ENCODE measurements around the gene MMP24OS. TPM values are rescaled to one million over a fixed set of nuclear protein-coding genes. Genes with fewer than 3 reads are reported as not detected.

MMP24OS gene
- total RNA-seq, 1 experiment from 2014 or later: 10.4 TPM

DNA sequence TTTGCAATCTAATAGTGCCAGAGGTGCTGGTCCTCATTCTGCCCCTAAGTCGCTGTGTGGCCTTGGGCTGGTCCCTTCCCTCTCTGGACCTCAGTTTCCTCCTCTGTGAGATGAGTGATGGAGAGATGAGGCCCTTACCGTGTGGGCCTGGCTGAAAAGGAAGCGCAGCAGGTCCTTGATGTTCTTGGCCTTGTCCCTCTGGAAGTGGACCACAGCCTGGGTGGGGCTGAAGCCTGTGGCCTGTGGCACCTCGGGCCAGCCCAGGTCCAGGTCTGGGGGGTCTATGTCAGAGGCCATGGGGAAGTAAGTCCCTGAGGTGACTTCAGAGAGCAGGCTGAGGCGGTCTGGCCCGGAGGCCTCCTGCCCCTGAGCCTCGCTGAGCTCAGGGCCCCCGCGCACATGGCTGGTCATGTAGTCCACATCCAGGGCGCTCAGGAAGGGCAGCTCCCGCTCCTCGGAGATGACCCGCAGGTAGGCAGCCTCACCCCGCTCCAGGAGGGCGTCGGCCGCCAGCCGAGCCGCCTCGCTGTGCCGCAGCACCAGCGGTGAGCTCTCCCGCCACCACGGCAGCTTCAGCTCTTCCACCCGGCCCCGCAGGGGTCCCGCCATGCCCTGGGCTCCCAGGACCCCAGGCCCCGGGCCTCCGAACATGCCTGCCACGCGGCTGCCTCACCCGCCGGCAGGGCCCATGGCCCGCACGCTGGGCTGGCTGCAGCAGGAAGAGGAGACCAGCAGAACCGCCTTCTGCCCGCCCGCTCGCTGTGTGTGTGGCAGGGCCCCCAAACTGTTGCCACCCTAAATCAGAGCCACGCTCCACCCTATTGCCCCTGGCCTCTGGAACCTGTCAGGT, 14.0 kb upstream of the MMP24OS start, which contains the start of gene FAM83C:
TSS of gene FAM83C (minus strand) at position 772 of the 850 bp plus-strand sequence. CDS start at position 651, 121 bp downstream.
- DNase-seq (ENCODE audit: low spot score): no peak

DNA sequence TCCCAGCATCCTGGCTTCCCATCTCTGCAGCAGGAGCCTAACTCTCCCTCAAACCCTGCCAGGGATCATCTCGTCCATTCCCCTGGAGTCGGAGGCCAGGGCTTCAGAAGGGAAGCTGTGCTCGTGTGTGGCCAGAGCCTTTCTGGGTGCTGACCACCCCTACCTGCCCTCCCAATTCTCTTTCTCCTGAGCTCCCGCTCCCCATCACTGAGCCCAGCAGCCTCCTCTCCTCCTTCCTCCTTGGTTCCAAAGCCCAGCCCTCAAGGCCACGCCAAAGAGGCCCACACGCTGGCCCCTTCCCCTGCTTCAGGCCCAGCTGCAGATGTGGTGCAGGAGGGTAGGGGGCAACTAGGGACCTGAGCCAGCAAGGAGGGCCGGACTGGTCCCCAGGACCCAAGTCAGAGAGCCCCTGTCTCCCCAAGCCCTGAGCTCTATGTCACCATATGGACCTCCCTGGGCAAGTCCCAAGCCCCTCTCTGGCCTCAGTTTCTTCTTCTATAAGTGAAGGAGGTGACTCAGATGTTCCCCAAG, 13.0 kb upstream of the MMP24OS start:
- no peak for DNase-seq (ENCODE audit: low spot score)

DNA sequence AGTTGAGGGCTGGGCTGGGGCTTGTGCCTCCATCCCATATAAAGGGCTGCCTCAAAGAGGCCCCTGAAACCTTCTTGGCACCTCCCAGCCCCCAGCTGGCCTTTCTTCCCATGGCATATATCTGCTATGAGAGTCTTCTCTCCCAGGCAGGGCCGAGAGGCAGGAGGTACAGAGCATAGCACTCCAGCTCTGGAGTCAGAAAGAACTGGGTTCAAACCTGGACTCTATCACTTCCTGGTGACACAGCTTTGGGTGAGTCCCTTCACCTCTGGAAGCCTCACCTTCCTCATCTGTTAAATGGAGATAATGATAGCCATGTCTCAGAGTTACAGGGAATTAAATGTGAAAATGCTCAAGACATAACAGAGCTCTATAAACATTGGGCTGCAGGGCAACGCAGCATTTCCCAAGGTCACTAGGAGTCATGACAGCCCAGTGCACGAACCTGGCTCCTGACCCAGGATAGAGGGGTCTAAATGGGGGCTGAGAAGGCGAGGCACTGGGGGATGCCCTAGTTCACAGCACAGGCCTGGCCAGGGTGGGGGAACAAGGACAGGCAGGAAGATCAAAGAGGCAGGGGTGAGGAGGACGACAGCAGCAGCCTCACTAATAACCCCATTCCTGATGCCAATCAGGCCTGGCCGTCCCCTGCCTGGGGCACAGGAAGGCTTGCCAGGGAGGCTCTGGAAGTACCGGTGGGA, 12.4 kb upstream of the MMP24OS start:
- DNase-seq (ENCODE audit: low spot score): no peak

DNA sequence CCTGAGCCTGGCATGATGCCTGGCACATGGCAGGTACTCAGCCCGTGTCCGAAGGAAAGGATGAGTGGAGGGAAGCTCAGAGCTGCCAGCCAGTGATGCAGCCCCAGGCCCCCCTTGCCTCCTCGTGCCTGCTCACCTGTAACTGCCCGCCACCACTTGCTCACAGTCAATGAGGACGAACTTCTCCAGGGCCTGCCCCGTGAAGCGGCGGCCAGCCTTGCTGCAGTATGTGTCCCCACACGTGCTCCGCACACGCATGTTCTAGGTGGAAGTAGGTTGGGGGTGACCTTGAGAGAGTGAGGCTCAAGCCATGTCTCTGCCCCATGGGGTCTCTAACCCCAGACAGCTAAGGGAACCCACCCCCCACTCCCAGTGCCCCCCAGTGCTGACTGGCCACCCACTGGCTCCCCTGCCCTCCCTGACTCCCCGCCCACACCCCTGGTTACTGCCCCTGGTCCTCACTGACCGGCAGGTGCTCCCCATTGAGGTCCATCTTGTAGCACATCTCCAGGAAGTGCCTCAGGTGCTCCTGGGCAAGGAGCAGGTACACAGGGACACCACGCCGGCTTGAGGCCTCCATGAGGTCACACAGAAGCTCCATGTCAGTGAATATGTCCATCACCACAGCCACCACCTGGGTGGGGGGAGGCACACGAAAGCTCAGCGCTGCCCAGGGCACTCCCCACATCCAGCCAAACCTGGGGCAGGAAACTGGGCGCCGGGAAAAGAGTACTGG, 10.6 kb upstream of the MMP24OS start:
- no peak for DNase-seq (ENCODE audit: low spot score)

DNA sequence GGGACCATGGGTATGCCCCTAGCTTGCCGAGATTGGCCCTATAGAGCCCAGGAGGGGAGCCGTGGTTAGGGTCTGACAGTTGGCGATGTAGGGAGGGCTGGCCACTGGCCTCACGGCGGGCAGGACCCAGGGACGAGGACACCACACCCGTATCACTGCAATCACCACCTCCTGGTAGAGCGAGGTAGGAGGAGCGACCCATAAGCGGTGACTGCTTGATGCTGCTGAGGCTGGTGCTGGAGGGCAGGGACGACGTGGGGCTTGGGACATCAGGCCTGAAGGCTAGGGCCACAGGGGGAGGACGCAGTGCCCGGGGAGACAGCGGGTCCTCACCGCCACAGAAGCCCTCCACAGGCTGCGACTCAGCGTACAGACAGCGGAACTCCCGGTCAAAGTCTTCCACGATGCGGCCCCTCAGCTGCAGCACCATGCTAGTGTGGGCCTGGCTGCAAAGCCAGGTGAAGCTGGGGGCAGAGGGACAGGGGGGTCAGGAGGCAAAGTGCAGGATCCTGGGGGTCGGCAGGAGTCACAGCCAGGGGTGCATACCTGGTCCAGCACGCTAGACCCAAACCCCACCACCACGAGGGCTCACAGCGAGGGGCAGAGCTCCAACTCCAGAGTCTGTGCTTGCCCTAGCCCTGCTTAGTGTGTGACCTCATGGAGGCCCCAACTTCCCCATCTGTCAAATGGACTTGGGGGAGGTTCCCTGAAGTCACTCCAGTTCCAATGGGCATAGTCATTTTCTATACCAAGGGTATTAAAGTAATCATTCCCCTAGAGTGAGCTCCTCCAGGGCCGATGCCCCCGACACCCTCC, 9.8 kb upstream of the MMP24OS start:
- DNase-seq (ENCODE audit: low spot score): no peak

DNA sequence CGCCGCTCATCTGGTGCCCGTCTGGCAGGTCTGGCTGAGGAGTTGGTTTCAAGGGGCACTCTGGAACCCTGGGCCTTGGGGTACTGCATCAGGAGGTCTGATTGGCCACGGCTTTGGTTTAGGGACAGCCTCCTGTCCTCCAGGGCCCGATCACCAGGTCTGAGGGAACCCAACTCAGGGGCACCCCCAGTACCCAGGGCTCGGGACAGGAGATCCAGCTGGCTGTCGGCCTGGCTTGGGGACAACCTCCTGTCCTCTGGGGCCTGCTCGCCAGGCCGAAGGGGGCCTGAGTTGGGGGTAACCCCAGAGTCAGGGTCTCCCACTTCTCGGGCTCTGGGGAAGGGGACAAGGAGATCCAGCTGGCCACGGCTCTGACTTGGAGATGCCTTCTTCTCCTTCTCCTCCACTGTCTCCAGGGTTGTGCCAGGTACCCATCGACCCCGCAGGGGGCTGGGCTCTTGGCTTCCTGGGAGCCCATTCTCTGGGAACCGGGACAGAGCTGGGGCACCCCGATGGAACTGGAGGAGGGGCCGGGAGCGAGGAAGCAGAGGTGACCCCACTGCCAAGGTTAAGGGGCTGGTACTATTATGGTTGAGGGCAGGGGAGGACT, 9.1 kb upstream of the MMP24OS start:
- no peak for DNase-seq (ENCODE audit: low spot score)

DNA sequence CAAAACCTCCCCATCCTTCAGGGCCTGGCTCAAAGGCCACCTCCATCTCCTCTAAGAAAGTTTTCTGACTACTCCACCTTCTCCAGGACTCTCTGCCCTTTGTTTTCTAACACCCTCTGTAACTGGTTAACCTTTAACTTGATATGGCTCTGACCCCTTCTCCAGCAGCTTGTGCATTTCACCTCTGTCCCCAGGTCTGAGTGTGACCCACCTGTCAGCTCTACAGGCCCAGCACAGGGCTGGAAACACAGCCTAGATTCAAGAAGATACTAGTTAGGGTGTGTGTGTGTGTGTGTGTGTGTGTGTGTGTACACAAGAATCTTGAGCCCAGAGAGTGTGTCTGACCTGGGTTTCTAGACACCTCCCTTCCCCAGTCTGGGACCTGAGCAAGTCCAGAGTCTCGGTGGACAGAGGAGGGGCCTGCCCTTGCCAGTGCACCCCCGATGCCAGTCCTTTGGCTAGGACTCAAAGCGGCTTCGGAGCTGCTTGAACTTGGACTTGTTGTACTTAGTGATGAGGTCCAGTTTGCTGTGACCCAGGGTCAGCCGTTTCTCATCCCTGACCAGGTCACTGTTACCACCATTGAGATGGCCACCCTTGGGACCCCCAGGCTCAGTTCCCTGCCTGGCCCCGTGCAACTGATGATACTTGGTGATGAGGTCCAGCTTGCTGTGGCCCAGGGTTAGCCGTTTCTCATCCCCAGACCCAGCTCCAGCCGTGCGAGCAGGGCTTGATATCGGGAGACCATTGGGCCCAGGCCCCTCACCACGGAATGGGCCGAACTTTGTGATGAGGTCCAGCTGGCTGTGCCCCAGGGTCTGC, 8.4 kb upstream of the MMP24OS start:
- no peak for DNase-seq (ENCODE audit: low spot score)

DNA sequence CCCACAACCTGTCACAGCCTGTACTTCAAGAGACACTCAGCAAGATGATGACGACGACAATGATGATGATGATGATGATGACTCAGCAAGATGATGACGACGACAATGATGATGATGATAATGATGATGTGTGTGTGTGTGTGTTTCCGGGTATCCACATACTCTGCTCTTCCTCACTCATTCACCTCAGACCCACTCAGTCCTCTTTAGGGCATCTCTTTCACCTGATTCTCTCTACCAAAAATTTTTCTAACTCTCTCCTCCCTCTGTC, 7.8 kb upstream of the MMP24OS start:
- no peak for DNase-seq (ENCODE audit: low spot score)

DNA sequence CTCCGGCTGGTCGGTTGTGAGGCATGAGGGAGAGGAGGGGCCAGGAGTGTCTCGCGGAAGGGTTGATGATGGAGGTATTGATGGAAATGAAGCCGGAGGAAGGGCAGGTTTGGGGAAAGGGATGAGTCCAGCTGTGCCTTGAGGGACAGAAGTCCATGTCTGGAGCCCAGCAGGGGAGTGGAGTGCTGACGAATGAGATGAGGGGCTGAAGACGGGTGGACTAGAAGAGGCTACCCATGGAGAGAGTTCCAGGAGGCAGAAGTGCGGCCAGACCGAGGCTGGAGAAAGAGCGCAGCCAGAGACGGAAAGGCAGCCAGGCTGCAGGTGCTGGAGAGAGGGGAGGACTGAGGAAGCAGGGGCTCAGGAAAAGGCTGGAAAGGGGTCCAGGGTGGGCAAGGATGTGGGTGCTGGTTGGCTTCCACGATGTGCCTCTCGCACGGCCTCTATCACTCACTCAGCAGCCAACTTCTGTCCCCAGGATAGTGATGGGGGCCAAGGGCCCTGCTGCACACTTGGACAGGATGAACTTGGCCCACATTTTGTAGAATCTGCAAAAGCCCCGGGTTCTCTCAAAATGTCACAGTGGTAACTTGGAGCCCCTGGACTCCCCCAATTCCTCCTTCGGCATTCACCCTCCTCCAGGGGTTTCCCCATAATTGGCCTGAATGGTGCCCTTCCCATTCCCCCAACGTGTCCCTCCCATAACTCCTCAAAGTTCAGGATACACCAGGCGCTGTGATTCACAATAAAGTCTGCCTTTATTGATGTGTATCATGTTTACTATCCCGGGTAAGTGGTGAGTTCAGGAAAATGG, 7.3 kb upstream of the MMP24OS start:
- no peak for DNase-seq (ENCODE audit: low spot score)

DNA sequence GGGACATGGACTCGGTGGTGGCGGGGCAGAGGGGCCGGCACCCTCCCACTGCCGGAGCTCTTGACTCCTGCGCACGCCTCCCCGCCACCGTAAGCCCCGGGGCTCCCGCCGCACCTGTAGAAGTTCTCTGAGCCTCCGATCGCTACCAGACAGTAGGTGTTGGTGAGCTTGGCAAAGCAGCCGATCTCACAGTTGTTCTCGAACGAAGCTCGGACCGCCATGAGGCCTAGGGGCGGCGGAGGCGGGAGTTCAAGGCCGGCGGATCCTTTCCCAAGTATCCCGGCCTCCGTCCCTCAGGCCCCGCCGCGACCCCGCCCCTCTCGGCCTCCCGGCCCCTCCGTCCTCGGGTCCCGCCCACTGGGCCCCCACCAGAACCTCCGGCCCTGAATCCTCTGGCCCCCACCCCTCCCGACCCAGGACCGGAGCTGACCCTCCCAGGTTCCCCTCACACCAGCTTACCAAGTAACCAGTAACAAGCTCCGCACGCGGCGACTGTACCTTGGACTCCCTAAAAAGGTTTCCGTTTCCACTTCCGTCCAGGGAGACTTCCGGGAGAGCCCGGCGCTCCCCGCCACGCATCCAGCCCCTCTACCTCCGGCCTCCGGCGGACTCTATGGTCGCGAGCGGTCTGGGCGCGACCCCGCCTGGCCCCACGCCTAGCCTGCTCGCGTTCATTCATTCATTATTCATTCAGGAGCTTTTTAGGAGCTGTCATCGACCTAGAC, 6.5 kb upstream of the MMP24OS start, which contains the start of gene EIF6:
TSS of gene EIF6 (minus strand) at position 506 of the 725 bp plus-strand sequence. CDS start at position 221, 285 bp downstream.
- DNase-seq (ENCODE audit: low spot score): peak; percentile 80

DNA sequence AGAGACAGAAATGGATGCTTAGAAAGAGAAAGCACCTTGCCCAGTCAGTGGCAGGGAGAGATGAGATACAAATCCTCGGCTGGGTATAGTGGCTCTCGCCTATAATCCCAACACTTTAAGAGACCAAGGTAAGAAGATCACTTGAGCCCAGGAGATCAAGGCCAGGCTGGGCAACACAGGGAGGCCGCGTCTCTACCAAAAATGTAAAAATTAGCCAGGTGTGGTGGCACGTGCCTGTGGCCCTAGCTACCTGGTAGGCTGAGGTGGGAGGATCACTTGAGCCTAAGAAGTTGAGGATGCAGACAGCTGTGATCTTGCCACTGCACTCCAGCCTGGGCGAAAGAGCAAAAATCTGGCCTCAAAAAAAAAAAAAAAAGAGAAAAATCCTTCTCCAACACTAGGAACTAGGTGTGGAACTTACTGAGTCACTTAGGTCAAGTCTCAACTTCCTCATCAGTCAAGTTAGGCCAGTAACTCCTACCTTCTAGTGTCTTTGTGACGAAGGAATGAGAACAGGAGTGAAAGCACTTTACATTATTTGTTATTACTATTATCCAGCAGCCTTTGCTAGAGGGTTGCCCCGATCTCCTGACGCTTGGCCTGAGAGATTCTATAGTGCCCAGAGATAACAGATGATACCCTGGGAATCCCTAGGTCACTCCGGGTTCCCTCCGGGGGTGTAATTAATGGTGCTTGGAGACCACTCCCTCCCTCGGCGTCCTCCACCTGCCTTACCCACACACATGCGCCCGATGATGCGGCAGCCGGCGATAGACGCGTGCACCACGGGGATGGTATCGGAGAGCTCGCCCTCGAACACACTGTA, 5.7 kb upstream of the MMP24OS start:
- DNase-seq (ENCODE audit: low spot score): no peak

DNA sequence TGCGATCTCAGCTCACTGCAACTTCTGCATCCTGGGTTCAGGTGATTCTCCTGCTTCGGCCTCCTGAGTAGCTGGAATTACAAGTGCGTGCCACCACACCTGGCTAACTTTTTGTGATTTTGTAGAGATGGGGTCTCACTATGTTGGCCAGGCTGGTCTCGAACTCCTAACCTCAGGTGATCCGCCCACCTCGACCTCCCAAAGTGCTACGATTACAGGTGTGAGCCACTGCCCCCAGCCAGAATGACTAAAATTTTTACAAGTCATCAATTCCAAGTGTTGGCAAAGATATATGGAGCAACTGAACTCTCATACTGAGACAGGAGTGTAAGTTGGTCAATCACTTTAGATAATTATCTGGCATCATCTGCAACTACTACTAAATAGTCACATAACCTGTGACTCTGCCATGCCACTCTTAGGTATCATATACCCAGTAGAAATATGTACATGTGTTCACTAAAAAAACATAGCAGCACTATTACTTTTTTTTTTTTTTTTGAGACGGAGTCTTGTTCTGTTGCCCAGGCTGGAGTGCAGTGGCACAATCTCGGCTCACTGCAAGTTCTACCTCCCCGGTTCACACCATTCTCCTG, 3.7 kb upstream of the MMP24OS start:
- no peak for DNase-seq (ENCODE audit: low spot score)

DNA sequence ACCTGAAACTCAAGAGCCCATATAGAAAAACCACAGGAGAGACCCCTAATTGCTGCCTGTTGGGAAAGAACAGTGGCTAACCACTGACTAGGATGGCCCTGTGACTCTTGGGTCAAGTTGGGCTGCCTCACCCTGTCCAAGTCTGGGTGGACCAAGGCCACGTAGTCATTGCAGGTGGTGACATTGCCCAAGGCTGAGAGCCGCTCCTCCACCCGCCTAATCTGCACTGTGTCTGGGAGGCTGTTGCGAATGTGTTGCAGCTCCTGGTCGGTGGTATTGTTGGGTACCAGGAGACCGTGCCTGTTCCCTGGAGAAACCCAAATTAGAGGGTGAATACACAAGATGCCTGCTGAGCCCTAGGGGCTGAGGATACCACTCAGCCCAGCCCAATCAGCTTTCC, 2.6 kb upstream of the MMP24OS start:
- no peak for DNase-seq (ENCODE audit: low spot score)

DNA sequence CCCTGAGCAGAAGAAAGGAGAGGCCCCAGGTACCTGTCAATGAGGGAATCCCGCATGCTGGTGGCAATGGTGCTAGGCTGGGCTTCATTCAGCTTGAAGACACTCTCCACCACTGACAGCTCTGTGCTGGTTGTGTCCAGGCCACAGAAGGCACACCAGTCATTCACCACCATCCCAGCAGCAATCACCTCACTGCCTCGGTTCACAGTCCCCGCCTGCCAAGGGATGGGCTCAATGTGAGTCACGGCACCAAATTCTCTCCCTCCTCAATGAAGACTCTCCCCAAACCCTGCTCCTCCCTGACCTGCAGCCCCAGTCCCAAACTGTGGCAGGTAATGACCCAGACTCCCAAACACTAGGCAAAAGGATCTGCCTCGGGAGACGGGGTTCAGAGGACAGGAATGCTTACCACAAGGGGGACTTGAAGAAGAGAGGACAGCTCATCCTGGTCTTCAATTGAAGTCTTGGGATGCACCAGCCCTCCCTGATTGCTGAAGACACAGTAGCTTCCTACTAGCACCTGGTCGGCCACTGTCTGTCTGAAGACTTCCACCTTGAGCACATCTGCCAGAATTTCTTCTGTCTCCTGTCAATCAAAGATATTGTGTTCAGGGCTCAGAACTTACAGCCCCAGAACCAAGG, 1.7 kb upstream of the MMP24OS start:
- DNase-seq (ENCODE audit: low spot score): no peak

DNA sequence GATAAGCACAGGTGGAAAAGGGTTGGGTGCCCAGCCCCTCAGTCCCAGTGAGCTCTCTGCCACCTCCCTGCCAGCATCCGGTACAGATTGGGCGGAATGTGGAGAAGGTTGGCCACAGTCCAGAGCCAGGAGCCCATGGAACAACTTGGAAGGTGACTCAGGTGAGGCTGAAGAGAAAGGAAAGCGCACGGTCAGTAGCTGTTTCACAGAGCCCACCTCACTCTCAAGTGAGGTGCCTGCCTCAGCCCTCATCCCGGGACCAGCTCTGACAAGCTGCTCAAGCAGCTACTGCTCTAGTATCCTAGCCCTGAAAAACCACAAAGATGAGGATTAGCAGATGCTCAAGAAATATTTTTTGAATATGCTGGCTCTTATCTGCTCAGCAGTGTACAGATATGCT, 1.1 kb upstream of the MMP24OS start:
- no peak for DNase-seq (ENCODE audit: low spot score)

DNA sequence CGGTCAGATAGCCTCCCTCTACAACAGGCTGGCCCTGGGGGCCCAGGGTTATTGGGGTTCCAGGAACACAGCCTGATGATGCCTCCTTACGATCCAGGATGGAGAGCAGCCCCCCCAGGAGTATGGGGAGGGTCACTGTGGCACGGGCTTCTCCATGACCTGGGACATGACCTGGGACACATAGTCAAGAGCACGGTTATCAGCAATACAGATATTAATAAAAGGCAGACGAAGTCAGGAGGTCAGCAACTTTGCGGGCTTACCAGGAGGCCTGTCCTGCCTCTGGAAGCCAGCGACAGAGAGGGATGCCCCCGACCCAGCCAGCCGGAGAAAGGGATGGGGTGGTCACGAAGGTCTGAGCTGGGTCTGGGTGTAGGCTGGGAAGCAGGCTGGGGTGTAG, 795 bp downstream of the MMP24OS start:
- DNase-seq (ENCODE audit: low spot score): no peak

DNA sequence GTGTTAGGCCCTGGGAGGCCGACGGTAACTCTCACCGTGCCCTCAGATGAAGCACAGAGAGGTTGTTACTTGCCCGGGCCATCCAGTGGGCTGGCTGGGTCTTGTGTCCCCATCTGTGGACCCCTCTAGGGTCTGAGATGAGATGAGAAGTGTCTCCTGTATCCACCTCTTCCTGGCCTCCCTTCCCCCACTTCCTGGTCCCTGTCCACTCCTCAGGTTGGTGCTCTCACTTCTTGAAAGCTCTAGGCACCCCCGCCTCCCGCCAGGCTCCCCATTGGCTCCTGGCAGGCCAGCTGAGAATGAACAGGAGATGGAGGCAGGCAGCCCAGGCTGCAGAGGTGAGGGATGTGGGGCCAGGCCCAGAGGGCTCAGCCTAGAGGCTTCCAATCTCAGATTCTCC, 1.5 kb downstream of the MMP24OS start:
- DNase-seq (ENCODE audit: low spot score): no peak

Measured in H4 (cell line).